Kidney (tissue), 14 donors: ENCODE results near the gene TMEM72. TPM values are rescaled to one million over a fixed set of nuclear protein-coding genes. Genes with fewer than 3 reads are reported as not detected.

Experiments
- DNase-seq, 5 donors: peaks; one replicate each; pipeline ENCODE4 v3.0.0-alpha.2; 2013 to 2020
- FAIRE-seq: peaks from 2 replicates; lab custom pipeline; 2012; peaks lifted over from hg19 to GRCh38; lab: Jason Lieb, UNC
- H3K27ac ChIP-seq, 2 donors: one replicate each; pipeline ENCODE4 v1.7.0; 2013; ENCODE audit warnings: low read depth in 2 of 2, low read length in 2 of 2, inconsistent platforms in 1 of 2
- H3K27me3 ChIP-seq: one replicate; pipeline ENCODE4 v1.7.1; 2013; ENCODE audit warnings: low read length, inconsistent platforms; ENCODE audit not compliant: control insufficient read depth, insufficient read depth
- H3K36me3 ChIP-seq, 3 donors: one replicate each; pipeline versions ENCODE4 v1.7.0 to v1.7.1; 2013; ENCODE audit warnings: low read length in 3 of 3, control low read depth in 1 of 3, inconsistent platforms in 1 of 3; ENCODE audit not compliant: insufficient read depth in 3 of 3, control insufficient read depth in 2 of 3
- H3K4me1 ChIP-seq, 3 donors: one replicate each; pipeline versions ENCODE4 v1.7.0 to v1.7.1; 2013; ENCODE audit warnings: low read length in 3 of 3, inconsistent platforms in 1 of 3, low read depth in 1 of 3; ENCODE audit not compliant: control insufficient read depth in 2 of 3, insufficient read depth in 2 of 3
- H3K4me3 ChIP-seq, 3 donors: one replicate each; pipeline versions ENCODE4 v1.7.0 to v1.8.1; 2013; ENCODE audit warnings: low read length in 3 of 3, control low read depth in 1 of 3, inconsistent platforms in 1 of 3
- H3K9ac ChIP-seq, 3 donors: one replicate each; pipeline versions ENCODE4 v1.7.0 to v1.7.1; 2013; ENCODE audit warnings: low read length in 3 of 3, control low read depth in 1 of 3, inconsistent platforms in 1 of 3
- H3K9me3 ChIP-seq, 3 donors: one replicate each; pipeline versions ENCODE4 v1.7.0 to v1.7.1; 2013; ENCODE audit warnings: low read length in 3 of 3, control low read depth in 1 of 3, inconsistent platforms in 1 of 3; ENCODE audit not compliant: control insufficient read depth in 2 of 3, insufficient read depth in 1 of 3
- intact Hi-C: fragments of 100-400 bp; cut with DNase I; formaldehyde crosslinking; loops from one replicate; pipeline ENCODE4 v1.11.1; 2022
- polyA plus RNA-seq: library from polyadenylated mRNA; stranded (reverse); fragments of 350-450 nt; fragmentation: Illumina TruSeq; extraction: RNeasy Lipid Tissue Mini Kit (QIAGEN cat#74804); gene quantifications from one replicate; pipeline ENCODE4 v1.2.3, GENCODE V29; 2014; ENCODE audit warnings: low read depth, low replicate concordance; ENCODE audit not compliant: insufficient read depth
- total RNA-seq: library from RNA; stranded (reverse); fragmentation: NEBNext Ultra II Directional; extraction: Animal tissue kit (Norgen Biotek cat#: 25700); gene quantifications from one replicate; pipeline ENCODE4 v1.2.1, GENCODE V29; 2021
- TF ChIP-seq, protein P1 (sequence below): IDR thresholded peaks from 3 replicates; pipeline ENCODE4 v1.5.1; 2012; ENCODE audit warnings: mild to moderate bottlenecking, moderate library complexity, borderline replicate concordance; ENCODE audit not compliant: insufficient read depth; ENCODE audit errors: extremely low read depth
- donor health status: control.
- donor health status: control.
- donor health status: control.
- donor health status: control.
- donor health status: control.
- donor health status: DM: yes; HTN: yes; CAD: no.
- donor health status: Normal renal cell carcinoma (clear cell type).

The TMEM72 gene
- total and polyA plus RNA-seq, 2 donors from 2014 or later, result 19.3 to 127 TPM

DNA sequence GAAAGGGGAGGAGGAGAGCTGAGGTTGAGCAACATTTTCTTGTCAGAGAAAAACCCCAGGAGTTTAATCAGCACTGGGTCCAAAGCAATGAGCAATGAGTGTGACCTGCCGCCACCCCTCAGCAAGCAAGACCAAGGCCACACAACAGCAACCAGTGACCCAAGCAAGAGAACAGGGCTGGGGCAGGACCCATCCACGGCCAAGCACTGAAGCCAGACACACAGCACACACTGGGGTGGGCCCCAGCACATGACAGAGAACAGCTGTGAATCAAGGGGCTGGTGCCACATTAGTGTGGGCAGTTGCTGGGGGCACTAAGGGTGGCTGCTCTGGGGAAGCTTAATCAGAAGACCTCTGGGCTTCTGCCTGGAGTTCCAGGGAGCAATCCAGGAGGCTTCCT lies 16.2 kb downstream of the TMEM72 start:
- Histone ChIP-seq H3K36me3 (peaks cover 0 to 5% (median 3%) of the 10 kb centered on the region in 3 donors), H3K4me1 (peaks cover 0 to 27% (median 17%) of the 10 kb centered on the region in 3 donors), H3K9me3 (peaks cover 0 to 3% (median 0%) of the 10 kb centered on the region in 3 donors), H3K27ac (peak overlapping the region in 1 of 2 donors; percentile 6), H3K4me3 (no peak overlapping the region), H3K27me3 (no peaks in the 10 kb centered on the region), H3K9ac (no peak overlapping the region)
- FAIRE-seq (no peak), DNase-seq (peak in 1 of 5 donors; percentile 35)
- TF ChIP-seq, protein P1, sequence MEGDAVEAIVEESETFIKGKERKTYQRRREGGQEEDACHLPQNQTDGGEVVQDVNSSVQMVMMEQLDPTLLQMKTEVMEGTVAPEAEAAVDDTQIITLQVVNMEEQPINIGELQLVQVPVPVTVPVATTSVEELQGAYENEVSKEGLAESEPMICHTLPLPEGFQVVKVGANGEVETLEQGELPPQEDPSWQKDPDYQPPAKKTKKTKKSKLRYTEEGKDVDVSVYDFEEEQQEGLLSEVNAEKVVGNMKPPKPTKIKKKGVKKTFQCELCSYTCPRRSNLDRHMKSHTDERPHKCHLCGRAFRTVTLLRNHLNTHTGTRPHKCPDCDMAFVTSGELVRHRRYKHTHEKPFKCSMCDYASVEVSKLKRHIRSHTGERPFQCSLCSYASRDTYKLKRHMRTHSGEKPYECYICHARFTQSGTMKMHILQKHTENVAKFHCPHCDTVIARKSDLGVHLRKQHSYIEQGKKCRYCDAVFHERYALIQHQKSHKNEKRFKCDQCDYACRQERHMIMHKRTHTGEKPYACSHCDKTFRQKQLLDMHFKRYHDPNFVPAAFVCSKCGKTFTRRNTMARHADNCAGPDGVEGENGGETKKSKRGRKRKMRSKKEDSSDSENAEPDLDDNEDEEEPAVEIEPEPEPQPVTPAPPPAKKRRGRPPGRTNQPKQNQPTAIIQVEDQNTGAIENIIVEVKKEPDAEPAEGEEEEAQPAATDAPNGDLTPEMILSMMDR, result no peak
- intact Hi-C loops, result no loop called here

DNA sequence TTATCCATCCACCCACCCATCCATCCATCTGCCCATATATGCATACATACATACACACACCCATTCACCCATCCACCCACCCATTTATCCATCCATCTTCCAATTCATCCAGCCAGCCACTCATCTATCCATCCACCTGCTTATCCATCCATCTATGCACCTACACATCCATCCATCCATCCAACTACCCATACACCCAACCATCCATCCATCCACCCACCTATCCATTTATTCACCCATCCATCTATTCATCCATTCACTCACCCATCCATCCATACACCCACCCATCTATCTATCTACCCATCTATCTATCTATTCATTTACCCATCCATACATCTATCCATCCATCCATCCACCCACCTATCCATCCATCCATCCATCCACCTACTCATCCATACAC lies 17.3 kb downstream of the TMEM72 start:
- Histone ChIP-seq H3K27me3 (no peaks in the 10 kb centered on the region), H3K9ac (no peak overlapping the region), H3K4me1 (peaks cover 0 to 30% (median 17%) of the 10 kb centered on the region in 3 donors), H3K36me3 (peaks cover 0 to 5% (median 3%) of the 10 kb centered on the region in 3 donors), H3K4me3 (no peak overlapping the region), H3K27ac (no peak overlapping the region), H3K9me3 (peaks cover 0 to 3% (median 0%) of the 10 kb centered on the region in 3 donors)
- FAIRE-seq (no peak), DNase-seq (peak in 1 of 5 donors; percentile 5)
- intact Hi-C loops, result no loop called here
- TF ChIP-seq, protein P1, result no peak

DNA sequence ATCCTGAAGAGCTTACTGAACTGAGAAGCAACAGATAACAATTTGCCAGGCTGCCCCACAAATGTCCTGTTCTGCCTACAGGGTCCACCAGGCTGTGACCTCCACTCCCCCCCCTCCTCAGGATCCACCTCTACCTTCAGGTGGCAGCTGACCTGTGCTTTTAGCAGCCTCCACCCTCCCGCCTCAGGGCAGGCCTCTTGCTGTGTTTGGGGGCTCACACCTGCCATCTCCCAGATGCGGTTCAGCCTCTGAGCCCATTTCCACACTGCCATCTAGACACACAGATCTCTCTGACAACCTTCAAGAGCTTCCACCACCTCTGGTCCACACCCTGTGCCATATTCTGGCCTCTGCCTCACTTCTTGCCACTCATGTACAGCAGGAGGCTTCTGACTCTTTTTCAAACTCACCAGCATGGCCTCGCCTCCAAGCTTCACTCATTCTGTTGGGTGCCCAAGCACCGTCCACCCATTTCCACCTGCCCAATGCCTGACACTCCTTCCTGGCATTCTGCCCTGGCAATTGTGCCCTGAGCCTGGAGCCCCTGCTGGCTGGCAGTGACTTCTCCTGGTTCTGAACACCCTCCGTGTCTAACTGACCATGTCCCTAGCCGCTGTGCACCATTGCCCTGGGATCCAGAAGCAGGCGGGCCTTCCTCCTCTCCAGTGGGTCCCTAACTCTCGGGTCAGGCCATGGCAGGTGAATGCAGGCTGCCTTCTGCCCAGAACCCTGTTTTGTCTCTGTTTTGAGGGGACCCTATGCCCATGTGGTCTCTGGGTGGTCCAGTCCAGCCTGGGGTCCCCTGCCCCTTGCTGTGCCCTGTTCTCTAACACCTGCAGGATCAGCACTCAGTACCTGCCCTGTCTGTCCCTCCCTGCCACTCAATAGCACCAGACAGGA lies 18.5 kb downstream of the TMEM72 start:
- Histone ChIP-seq H3K4me1 (peaks cover 0 to 30% (median 13%) of the 10 kb centered on the region in 3 donors), H3K36me3 (peaks cover 0 to 5% (median 3%) of the 10 kb centered on the region in 3 donors), H3K27me3 (no peaks in the 10 kb centered on the region), H3K9ac (no peak overlapping the region), H3K4me3 (no peak overlapping the region), H3K9me3 (peaks cover 0 to 3% (median 0%) of the 10 kb centered on the region in 3 donors), H3K27ac (no peak overlapping the region)
- intact Hi-C loops, result no loop called here
- DNase-seq, result peak in 1 of 5 donors; percentile 38
- FAIRE-seq, result no peak
- TF ChIP-seq, protein P1, result no peak
